Body of pancreas (tissue), 4 donors: ENCODE results near the gene ATRNL1.

Experiments used
- POLR2A ChIP-seq, 3 donors: fragments of 450-650 bp; IDR thresholded peaks; one replicate each; pipeline ENCODE4 v1.6.1; 2016; ENCODE audit warnings: antibody characterized with exemption in 3 of 3, mild to moderate bottlenecking in 2 of 3
- TF ChIP-seq, protein P1 (sequence below), 7 experiments: fragments of 450-650 bp in 4 of 7; fragments of 200-600 bp in 3 of 7; sonication (generic) in 3 of 7; IDR thresholded peaks; one replicate each; pipeline ENCODE4 v1.5.1; 2016 to 2019; ENCODE audit warnings: antibody characterized with exemption in 7 of 7

DNA sequence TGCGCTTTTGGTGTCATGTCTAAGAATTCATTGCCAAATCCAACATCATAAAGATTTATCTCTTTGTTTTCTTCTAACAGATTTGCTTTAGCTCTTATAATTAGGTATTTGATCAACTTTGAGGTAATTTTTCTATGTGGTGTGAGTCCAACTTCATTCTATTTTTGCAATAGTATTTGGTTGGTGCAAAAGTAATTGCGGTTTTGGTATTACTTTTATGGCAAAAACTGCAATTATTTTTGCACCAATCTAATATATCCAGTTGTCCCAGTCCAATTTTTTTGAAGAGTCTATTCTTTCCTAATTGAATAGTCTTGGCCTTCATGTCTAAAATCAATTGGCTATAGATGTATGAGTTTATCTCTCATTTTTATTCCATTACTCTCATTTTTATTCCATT is 535.5 kb downstream of the ATRNL1 start:
- TF ChIP-seq POLR2A (IDR thresholded peaks at IDR 0.05), result no peak
- TF ChIP-seq, protein P1, sequence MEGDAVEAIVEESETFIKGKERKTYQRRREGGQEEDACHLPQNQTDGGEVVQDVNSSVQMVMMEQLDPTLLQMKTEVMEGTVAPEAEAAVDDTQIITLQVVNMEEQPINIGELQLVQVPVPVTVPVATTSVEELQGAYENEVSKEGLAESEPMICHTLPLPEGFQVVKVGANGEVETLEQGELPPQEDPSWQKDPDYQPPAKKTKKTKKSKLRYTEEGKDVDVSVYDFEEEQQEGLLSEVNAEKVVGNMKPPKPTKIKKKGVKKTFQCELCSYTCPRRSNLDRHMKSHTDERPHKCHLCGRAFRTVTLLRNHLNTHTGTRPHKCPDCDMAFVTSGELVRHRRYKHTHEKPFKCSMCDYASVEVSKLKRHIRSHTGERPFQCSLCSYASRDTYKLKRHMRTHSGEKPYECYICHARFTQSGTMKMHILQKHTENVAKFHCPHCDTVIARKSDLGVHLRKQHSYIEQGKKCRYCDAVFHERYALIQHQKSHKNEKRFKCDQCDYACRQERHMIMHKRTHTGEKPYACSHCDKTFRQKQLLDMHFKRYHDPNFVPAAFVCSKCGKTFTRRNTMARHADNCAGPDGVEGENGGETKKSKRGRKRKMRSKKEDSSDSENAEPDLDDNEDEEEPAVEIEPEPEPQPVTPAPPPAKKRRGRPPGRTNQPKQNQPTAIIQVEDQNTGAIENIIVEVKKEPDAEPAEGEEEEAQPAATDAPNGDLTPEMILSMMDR (IDR thresholded peaks at IDR 0.05), result no peak
